Ovary (tissue), 10 donors: ENCODE data around the gene MSX2. TPM values are rescaled to one million over a fixed set of nuclear protein-coding genes. Genes with fewer than 3 reads are reported as not detected.

Source experiments
- DNase-seq, 5 donors: peaks; one replicate each; pipeline ENCODE4 v3.0.0-alpha.2; 2019 to 2020
- H3K27ac ChIP-seq, 2 donors: fragments of 200-600 bp; one replicate each; pipeline versions ENCODE4 v1.5.1 to v1.8.0; 2019 to 2022
- H3K27me3 ChIP-seq: fragments of 200-600 bp; one replicate; pipeline ENCODE4 v1.8.0; 2022
- H3K36me3 ChIP-seq: fragments of 200-600 bp; sonication (generic); one replicate; pipeline ENCODE4 v1.5.1; 2019
- H3K4me1 ChIP-seq: one replicate; pipeline ENCODE4 v1.8.1; 2013; ENCODE audit warnings: mild to moderate bottlenecking, moderate library complexity; ENCODE audit not compliant: insufficient read depth
- H3K4me3 ChIP-seq: fragments of 200-600 bp; sonication (generic); one replicate; pipeline ENCODE4 v1.5.1; 2017
- H3K9me3 ChIP-seq, 2 donors: fragments of 200-600 bp in 1 of 2; sonication (generic) in 1 of 2; one replicate each; pipeline versions ENCODE4 v1.5.1 to v1.8.1; 2013 to 2019; ENCODE audit warnings: mild to moderate bottlenecking in 1 of 2, moderate library complexity in 1 of 2
- CTCF ChIP-seq, 3 donors: fragments of 450-650 bp in 2 of 3; fragments of 200-600 bp in 1 of 3; IDR thresholded peaks; one replicate each; pipeline versions ENCODE4 v1.5.1 to v1.8.0; 2016 to 2022; ENCODE audit warnings: antibody characterized with exemption in 3 of 3, mild to moderate bottlenecking in 1 of 3
- EP300 ChIP-seq: sonication (generic); formaldehyde crosslinking; IDR thresholded peaks from one replicate; pipeline ENCODE4 v1.6.1; 2017; ENCODE audit warnings: antibody characterized with exemption
- POLR2A ChIP-seq: fragments of 450-650 bp; IDR thresholded peaks from one replicate; pipeline ENCODE4 v1.6.1; 2017; ENCODE audit warnings: antibody characterized with exemption, mild to moderate bottlenecking, moderate library complexity
- WGBS, 3 donors: extraction: QIAGEN DNeasy Blood & Tissue Kit in 1 of 3; methylation state at CpG; one replicate each; pipeline versions ENCODE4 v1.1.5 to v1.1.7; 2013 to 2017; 5-methylcytosine and 5-hydroxymethylcytosine counted together
- intact Hi-C, 4 donors: fragments of 100-400 bp; cut with DNase I; formaldehyde crosslinking; loops; one replicate each; pipeline versions ENCODE4 v1.11.0 to v1.15.1; 2022 to 2023
- long read RNA-seq, 3 donors: library from polyadenylated mRNA in 2 of 3; unstranded in 2 of 3; transcript quantifications; one replicate each; pipeline ENCODE4 v2.0.0 and lab custom pipeline, GENCODE V29; 2021 to 2026
- polyA plus RNA-seq, 2 donors: library from polyadenylated mRNA; stranded (reverse); fragments of 200-250 nt in 1 of 2; fragments of 350-450 nt in 1 of 2; fragmentation: Illumina TruSeq in 1 of 2; extraction: RNeasy Lipid Tissue Mini Kit (QIAGEN cat#74804) in 1 of 2; gene quantifications; one replicate each; pipeline ENCODE4 v1.2.3, GENCODE V29; 2013 to 2014
- total RNA-seq, 7 donors: library from RNA; depleted of rRNA in 2 of 7; stranded (reverse); fragments of >200 nt in 2 of 7; fragmentation: NEBNext Ultra II Directional in 3 of 7; extraction: Animal tissue kit (Norgen Biotek cat#: 25700) in 3 of 7; gene quantifications; one replicate each; pipeline versions ENCODE4 v1.1.0 to v1.2.4, GENCODE V29; 2016 to 2023
- donor health status: DM: no; HTN: no; CAD: no; lungs with moderate emphysema.
- donor health status: DM: no; HTN: no; CAD: no.
- donor health status: Bipolar disorder and iron deficiency.
- donor health status: DM: yes; HTN: yes; CAD: no.
- donor health status: DM: no; HTN: no; CAD: no.
- donor health status: DM: yes; HTN: yes; CAD: no.

MSX2 gene
- total RNA-seq (under 1 TPM in 4 of 7 donors, not detected in 3; 0.24 to 0.80 (median 0.43) TPM), polyA plus RNA-seq (under 1 TPM; 0.41 to 0.83 TPM)
- long read RNA-seq, donor 1 = 0 reads
- long read RNA-seq, donor 2, transcript MSX2-201 (2 exons, 2,241 nt) = major isoform, 6 of 6 reads
- long read RNA-seq, donor 2, partial matches to known transcripts = 0 of 6 reads
- long read RNA-seq, donor 2, other reads (novel, unspliced or antisense) = 0 of 6 reads
- long read RNA-seq, donor 3, partial matches to known transcripts = 0 of 1 reads
- long read RNA-seq, donor 3, other reads (novel, unspliced or antisense) = 0 of 1 reads

DNA sequence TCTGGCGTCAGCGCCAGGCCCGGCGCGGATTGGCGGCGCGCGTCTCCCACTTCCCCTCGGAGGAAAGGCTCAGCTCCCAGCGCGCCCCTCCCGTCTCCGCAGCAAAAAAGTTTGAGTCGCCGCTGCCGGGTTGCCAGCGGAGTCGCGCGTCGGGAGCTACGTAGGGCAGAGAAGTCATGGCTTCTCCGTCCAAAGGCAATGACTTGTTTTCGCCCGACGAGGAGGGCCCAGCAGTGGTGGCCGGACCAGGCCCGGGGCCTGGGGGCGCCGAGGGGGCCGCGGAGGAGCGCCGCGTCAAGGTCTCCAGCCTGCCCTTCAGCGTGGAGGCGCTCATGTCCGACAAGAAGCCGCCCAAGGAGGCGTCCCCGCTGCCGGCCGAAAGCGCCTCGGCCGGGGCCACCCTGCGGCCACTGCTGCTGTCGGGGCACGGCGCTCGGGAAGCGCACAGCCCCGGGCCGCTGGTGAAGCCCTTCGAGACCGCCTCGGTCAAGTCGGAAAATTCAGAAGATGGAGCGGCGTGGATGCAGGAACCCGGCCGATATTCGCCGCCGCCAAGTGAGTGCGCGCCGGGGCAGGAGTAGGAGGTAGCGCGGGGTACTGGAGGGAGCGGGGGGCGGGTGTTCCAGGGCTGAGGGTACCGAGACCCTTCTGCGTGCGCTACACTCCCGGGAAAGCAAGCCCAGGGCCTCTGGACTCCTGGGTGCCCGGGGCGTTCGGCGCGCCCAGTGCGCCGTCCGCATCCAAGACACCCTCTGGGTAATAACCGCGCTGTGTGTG, at the start of gene MSX2:
Gene MSX2 (plus strand): TSS at position 99 of the 777 bp plus-strand sequence. CDS start 78 bp downstream, at position 177.
- Histone ChIP-seq H3K27ac (no peak within 1 kb of the TSS), H3K36me3 (no peaks in the 10 kb centered on the region), H3K27me3 (no peaks in the 10 kb centered on the region), H3K4me1 (peaks cover 3% of the 10 kb centered on the region), H3K9me3 (no peaks in the 10 kb centered on the region), H3K4me3 (peak within 1 kb of the TSS; percentile 46)
- intact Hi-C loops = no loop called here
- 1 to 4% (median 1%) methylated on average over 57 to 87 of the region's 87 CpGs for WGBS, 3 donors
- TF ChIP-seq EP300 = no peak
- TF ChIP-seq CTCF (IDR thresholded peaks at IDR 0.05) = no peak
- no peak for TF ChIP-seq POLR2A
- peak; percentile 31 to 78 (median 55) for DNase-seq

- intact Hi-C loops = no loop called here
- no peaks in the 10 kb centered on the region for H3K27me3 ChIP-seq
- no peak for TF ChIP-seq EP300
- TF ChIP-seq CTCF (IDR thresholded peaks at IDR 0.05) = no peak
- no peak for TF ChIP-seq POLR2A
- no peak overlapping the region for H3K27ac ChIP-seq
- no peak overlapping the region for H3K4me3 ChIP-seq
- no peaks in the 10 kb centered on the region for H3K4me1 ChIP-seq
- no peak for DNase-seq
- WGBS, 3 donors = 70 to 75% (median 72%) methylated on average over 2 of the region's 2 CpGs
- peaks cover 0 to 2% of the 10 kb centered on the region in 2 donors for H3K9me3 ChIP-seq
- no peaks in the 10 kb centered on the region for H3K36me3 ChIP-seq
Measured at GRCh38 chr5:174675110-174675509, 49.3 kb upstream of the MSX2 start.

- TF ChIP-seq EP300 = no peak
- TF ChIP-seq POLR2A = no peak
- no peak for TF ChIP-seq CTCF (IDR thresholded peaks at IDR 0.05)
- Histone ChIP-seq H3K4me1 (no peaks in the 10 kb centered on the region), H3K36me3 (no peaks in the 10 kb centered on the region), H3K4me3 (no peak overlapping the region), H3K27ac (no peak overlapping the region), H3K27me3 (no peaks in the 10 kb centered on the region), H3K9me3 (peaks cover 0 to 2% of the 10 kb centered on the region in 2 donors)
- intact Hi-C loops = no loop called here
- DNase-seq = no peak
- 62 to 69% (median 67%) methylated on average over 5 of the region's 5 CpGs for WGBS, 3 donors
Measured at GRCh38 chr5:174675916-174676315, 48.5 kb upstream of the MSX2 start.

DNA sequence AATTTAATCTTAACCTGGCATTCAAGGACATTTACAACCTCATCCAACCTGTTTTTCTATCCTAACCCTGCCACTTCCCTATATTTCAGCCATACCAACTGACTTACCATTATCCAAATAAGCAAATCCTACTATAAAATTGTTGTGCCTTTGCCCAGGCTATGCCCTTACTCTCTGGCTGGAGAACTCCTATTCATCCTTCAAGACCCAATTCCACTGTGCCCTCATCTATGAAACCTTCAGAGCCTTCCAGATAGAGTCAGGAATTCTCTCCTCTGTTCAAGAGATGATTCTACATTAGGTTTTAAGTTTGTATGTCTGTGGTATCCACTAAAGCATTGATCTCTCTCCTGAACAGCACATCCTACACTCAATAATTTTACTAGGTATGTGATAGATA, 46.3 kb upstream of the MSX2 start:
- Histone ChIP-seq H3K27ac (no peak overlapping the region), H3K27me3 (no peaks in the 10 kb centered on the region), H3K4me1 (no peaks in the 10 kb centered on the region), H3K9me3 (peaks cover 0 to 2% of the 10 kb centered on the region in 2 donors), H3K36me3 (no peaks in the 10 kb centered on the region), H3K4me3 (no peak overlapping the region)
- TF ChIP-seq POLR2A (no peak), CTCF (IDR thresholded peaks at IDR 0.05) (no peak), EP300 (no peak)
- intact Hi-C loops = no loop called here
- no peak for DNase-seq
